ENCODE results near the gene ARSD.

- TF ChIP-seq GATA2 (IDR thresholded peaks at IDR 0.05; ENCODE audit: low read depth, low read length) (no peak), GATA3 (IDR thresholded peaks at IDR 0.05; ENCODE audit: low read depth, low read length) (no peak)
These were observed 36.3 kb downstream of the ARSD start for GRCh38 chrX:2892816-2893215.

All from SH-SY5Y (cell line).